HFFc6 (cell line): ENCODE data around the gene AKT3. TPM values are rescaled to one million over a fixed set of nuclear protein-coding genes. Genes with fewer than 3 reads are reported as not detected.
A peak's percentile ranks its signal among the peaks of the same experiment; 100 is the strongest.

Source experiments
- DNase-seq: peaks from one replicate; pipeline ENCODE4 v3.0.0-alpha.2; 2018
- H3K27ac Mint-ChIP-seq: 2 replicates; pipeline ENCODE4 v1.8.0; 2020; ENCODE audit warnings: mild to moderate bottlenecking, mixed read lengths
- H3K27me3 Mint-ChIP-seq: 2 replicates; pipeline ENCODE4 v1.8.0; 2021; ENCODE audit warnings: mild to moderate bottlenecking, moderate library complexity, mixed read lengths; ENCODE audit not compliant: insufficient read depth
- H3K36me3 Mint-ChIP-seq: 2 replicates; pipeline ENCODE4 v1.8.0; 2021; ENCODE audit warnings: low read depth, mixed read lengths
- H3K4me1 Mint-ChIP-seq: 2 replicates; pipeline ENCODE4 v1.8.0; 2020; ENCODE audit warnings: low read depth, mixed read lengths
- H3K4me3 Mint-ChIP-seq: 2 replicates; pipeline ENCODE4 v1.8.0; 2020; ENCODE audit warnings: mild to moderate bottlenecking, moderate library complexity, mixed read lengths
- H3K9me3 Mint-ChIP-seq: 2 replicates; pipeline ENCODE4 v1.8.0; 2020; ENCODE audit warnings: mild to moderate bottlenecking, mixed read lengths
- CTCF ChIP-seq: fragments of 200-600 bp; sonication (generic); IDR thresholded peaks from 2 replicates; pipeline ENCODE4 v1.5.0; 2021; ENCODE audit warnings: antibody characterized with exemption, mild to moderate bottlenecking
- total RNA-seq, 6 experiments: library from RNA; stranded (reverse); fragmentation: NEBNext Ultra II Directional; extraction: Animal tissue kit (Norgen Biotek cat#: 25700); gene quantifications; 2 replicates in 1 of 6; 3 replicates in 5 of 6; pipeline ENCODE4 v1.2.3, GENCODE V29; 2021

Gene AKT3
- total RNA-seq, 6 experiments from 2014 or later = 66.8 to 85.4 (median 75.1) TPM

GRCh38 chr1:243851257-243851756, 1.3 kb upstream of the AKT3 start:
- no peaks in the 10 kb centered on the region for H3K27me3 Mint-ChIP-seq
- peak overlapping the region; percentile 95 for H3K4me3 Mint-ChIP-seq
- no peak for DNase-seq
- H3K36me3 Mint-ChIP-seq = no peaks in the 10 kb centered on the region
- TF ChIP-seq CTCF = no peak
- H3K4me1 Mint-ChIP-seq = peaks cover 31% of the 10 kb centered on the region
- no peaks in the 10 kb centered on the region for H3K9me3 Mint-ChIP-seq
- peak overlapping the region; percentile 91 for H3K27ac Mint-ChIP-seq

GRCh38 chr1:243850452-243851256, 611 bp upstream of the AKT3 start:
- peak; percentile 63 for DNase-seq
- peak overlapping the region; percentile 91 for H3K27ac Mint-ChIP-seq
- no peaks in the 10 kb centered on the region for H3K9me3 Mint-ChIP-seq
- peaks cover 37% of the 10 kb centered on the region for H3K4me1 Mint-ChIP-seq
- no peaks in the 10 kb centered on the region for H3K27me3 Mint-ChIP-seq
- H3K4me3 Mint-ChIP-seq = peak overlapping the region; percentile 95
- H3K36me3 Mint-ChIP-seq = no peaks in the 10 kb centered on the region
- no peak for TF ChIP-seq CTCF

- Mint-ChIP-seq H3K36me3 (peaks cover 6% of the 10 kb centered on the region; the same call in 1 of the 2 replicates), H3K4me3 (peak overlapping the region; percentile 99), H3K27ac (peak overlapping the region; percentile 96), H3K9me3 (no peaks in the 10 kb centered on the region), H3K27me3 (peaks cover 1% of the 10 kb centered on the region; the same call in 1 of the 2 replicates), H3K4me1 (peaks cover 42% of the 10 kb centered on the region)
- TF ChIP-seq CTCF = no peak
- no peak for DNase-seq
These were observed 432 bp downstream of the AKT3 start for GRCh38 chr1:243849421-243850201.

- peaks cover 7% of the 10 kb centered on the region; the same call in 1 of the 2 replicates for H3K36me3 Mint-ChIP-seq
- H3K27me3 Mint-ChIP-seq = peaks cover 1% of the 10 kb centered on the region; the same call in 1 of the 2 replicates
- no peaks in the 10 kb centered on the region for H3K9me3 Mint-ChIP-seq
- H3K27ac Mint-ChIP-seq = peak overlapping the region; percentile 96
- peak overlapping the region; percentile 99 for H3K4me3 Mint-ChIP-seq
- peaks cover 49% of the 10 kb centered on the region for H3K4me1 Mint-ChIP-seq
- DNase-seq = peak; percentile 73
- TF ChIP-seq CTCF = no peak
These were observed 1.1 kb downstream of the AKT3 start for GRCh38 chr1:243848858-243849420.

- no peak for TF ChIP-seq CTCF
- H3K4me1 Mint-ChIP-seq = peaks cover 54% of the 10 kb centered on the region
- no peaks in the 10 kb centered on the region for H3K9me3 Mint-ChIP-seq
- peaks cover 9% of the 10 kb centered on the region for H3K36me3 Mint-ChIP-seq
- peaks cover 1% of the 10 kb centered on the region; the same call in 1 of the 2 replicates for H3K27me3 Mint-ChIP-seq
- peak overlapping the region; percentile 96 for H3K27ac Mint-ChIP-seq
- no peak for DNase-seq
- peak overlapping the region; percentile 99 for H3K4me3 Mint-ChIP-seq
These were observed 1.7 kb downstream of the AKT3 start for GRCh38 chr1:243848165-243848857.
